Measurements from ENCODE around the gene TOP2B. TPM values are rescaled to one million over a fixed set of nuclear protein-coding genes. Genes with fewer than 3 reads are reported as not detected.

Gene TOP2B
- total RNA-seq, 4 donors from 2014 or later, result 56.1 to 274 (median 120) TPM

GRCh38 chr3:25593001-25593400, 71.7 kb downstream of the TOP2B start:
- Histone ChIP-seq H3K27me3 (no peaks in the 10 kb centered on the region), H3K4me1 (no peaks in the 10 kb centered on the region), H3K27ac (peak overlapping the region; percentile 42 to 61), H3K9me3 (no peaks in the 10 kb centered on the region), H3K4me3 (no peak overlapping the region), H3K36me3 (no peaks in the 10 kb centered on the region)
- no peak for DNase-seq
- TF ChIP-seq POLR2A (IDR thresholded peaks at IDR 0.05), result no peak
- no peak for TF ChIP-seq CTCF (IDR thresholded peaks at IDR 0.05)
- intact Hi-C loops (cut with DNase I; ENCODE audit: low total_unique reads), result no loop called here

- DNase-seq, result peak; percentile 58 to 68
- TF ChIP-seq CTCF (IDR thresholded peaks at IDR 0.05), result peak; percentile 5 to 35 (median 18)
- no peak for TF ChIP-seq POLR2A (IDR thresholded peaks at IDR 0.05)
- H3K27ac ChIP-seq, result peak overlapping the region; percentile 42 to 61
- H3K4me3 ChIP-seq, result no peak overlapping the region
- H3K27me3 ChIP-seq, result no peaks in the 10 kb centered on the region
- no peaks in the 10 kb centered on the region for H3K9me3 ChIP-seq
- H3K4me1 ChIP-seq, result no peaks in the 10 kb centered on the region
- intact Hi-C loops (cut with DNase I; ENCODE audit: low total_unique reads), result no loop called here
- no peaks in the 10 kb centered on the region for H3K36me3 ChIP-seq
Observed at GRCh38 chr3:25592510-25592968, 72.2 kb downstream of the TOP2B start.

- Histone ChIP-seq H3K36me3 (no peaks in the 10 kb centered on the region), H3K9me3 (no peaks in the 10 kb centered on the region), H3K4me3 (no peak overlapping the region), H3K27ac (peak overlapping the region in 1 of 2 donors; percentile 42), H3K4me1 (no peaks in the 10 kb centered on the region), H3K27me3 (no peaks in the 10 kb centered on the region)
- TF ChIP-seq CTCF (IDR thresholded peaks at IDR 0.05), result no peak
- no peak for TF ChIP-seq POLR2A (IDR thresholded peaks at IDR 0.05)
- intact Hi-C loops (cut with DNase I; ENCODE audit: low total_unique reads), result loop anchor here (10.0 kb wide), 1 partner anchor 165 kb away; the partner anchor contains the start of gene RARB
- no peak for DNase-seq
Observed at GRCh38 chr3:25589783-25590258, 74.9 kb downstream of the TOP2B start.

- no peaks in the 10 kb centered on the region for H3K9me3 ChIP-seq
- no peak overlapping the region for H3K4me3 ChIP-seq
- peak overlapping the region in 1 of 2 donors; percentile 42 for H3K27ac ChIP-seq
- H3K4me1 ChIP-seq, result no peaks in the 10 kb centered on the region
- no peaks in the 10 kb centered on the region for H3K36me3 ChIP-seq
- no peak for TF ChIP-seq POLR2A (IDR thresholded peaks at IDR 0.05)
- TF ChIP-seq CTCF (IDR thresholded peaks at IDR 0.05), result no peak
- no peaks in the 10 kb centered on the region for H3K27me3 ChIP-seq
- DNase-seq, result no peak
- intact Hi-C loops (cut with DNase I; ENCODE audit: low total_unique reads), result loop anchor here (10.0 kb wide), 1 partner anchor 164 kb away; the partner anchor contains the start of gene RARB
Observed at GRCh38 chr3:25589104-25589782, 75.5 kb downstream of the TOP2B start.

- Histone ChIP-seq H3K27ac (no peak overlapping the region), H3K4me3 (no peak overlapping the region), H3K4me1 (no peaks in the 10 kb centered on the region), H3K36me3 (no peaks in the 10 kb centered on the region), H3K27me3 (no peaks in the 10 kb centered on the region), H3K9me3 (no peaks in the 10 kb centered on the region)
- no peak for TF ChIP-seq CTCF (IDR thresholded peaks at IDR 0.05)
- no peak for TF ChIP-seq POLR2A (IDR thresholded peaks at IDR 0.05)
- intact Hi-C loops (cut with DNase I; ENCODE audit: low total_unique reads), result loop anchor here (10.0 kb wide), 1 partner anchor 164 kb away; the partner anchor contains the start of gene RARB
- no peak for DNase-seq
Observed at GRCh38 chr3:25588441-25589103, 76.1 kb downstream of the TOP2B start.

Data from uterus (tissue), 4 donors.